HepG2 (cell line): ENCODE data around the gene TMEM198. TPM values are rescaled to one million over a fixed set of nuclear protein-coding genes. Genes with fewer than 3 reads are reported as not detected.

Experiments used
- ADNP ChIP-seq: sonication (generic); formaldehyde crosslinking; IDR thresholded peaks from 2 replicates; pipeline ENCODE4 v1.4.0; 2020; ENCODE audit warnings: missing genetic modification reagents
- ATM ChIP-seq: fragments of 450-650 bp; IDR thresholded peaks from 2 replicates; pipeline ENCODE4 v1.7.1; 2017; ENCODE audit warnings: mild to moderate bottlenecking, borderline replicate concordance
- NFE2L1 ChIP-seq: sonication (generic); formaldehyde crosslinking; IDR thresholded peaks from 2 replicates; pipeline ENCODE4 v1.4.0; 2020; ENCODE audit warnings: missing genetic modification reagents, mild to moderate bottlenecking, borderline replicate concordance
- NONO ChIP-seq, 2 experiments: fragments of 450-650 bp in 1 of 2; sonication (generic) in 1 of 2; formaldehyde crosslinking in 1 of 2; IDR thresholded peaks in 1 of 2; conservative IDR thresholded peaks in 1 of 2; 2 replicates each; pipeline versions ENCODE4 v1.6.1 to v1.8.0; 2017 to 2022; ENCODE audit warnings: mild to moderate bottlenecking in 1 of 2, missing genetic modification reagents in 1 of 2, moderate library complexity in 1 of 2
- RBFOX2 ChIP-seq: fragments of 200-400 bp; formaldehyde crosslinking; IDR thresholded peaks from 2 replicates; pipeline ENCODE4 v1.6.1; 2017; ENCODE audit warnings: low read depth, mild to moderate bottlenecking, low read length
- SETDB1 ChIP-seq: sonication (generic); formaldehyde crosslinking; IDR thresholded peaks from 2 replicates; pipeline ENCODE4 v1.5.1; 2020; ENCODE audit warnings: missing genetic modification reagents, mild to moderate bottlenecking, borderline replicate concordance
- TBP ChIP-seq: sonication (generic); formaldehyde crosslinking; IDR thresholded peaks from 2 replicates; pipeline ENCODE4 v1.5.0; 2020; ENCODE audit warnings: missing genetic modification reagents
- TCF7 ChIP-seq: sonication (generic); IDR thresholded peaks from 2 replicates; pipeline ENCODE4 v1.6.1; 2016; ENCODE audit warnings: antibody characterized with exemption, low read depth
- TCF7L2 ChIP-seq: IDR thresholded peaks from 2 replicates; pipeline ENCODE4 v1.6.1; 2011; ENCODE audit warnings: mild to moderate bottlenecking, low read depth, low read length, moderate library complexity
- ZC3H13 ChIP-seq: sonication (generic); formaldehyde crosslinking; IDR thresholded peaks from 2 replicates; pipeline ENCODE4 v1.8.1; 2023; ENCODE audit warnings: mild to moderate bottlenecking, missing genetic modification reagents, moderate library complexity
- ZFP36 ChIP-seq: fragments of 150-350 bp; IDR thresholded peaks from 2 replicates; pipeline ENCODE4 v1.6.1; 2018; ENCODE audit warnings: borderline replicate concordance, low read length, low read depth; ENCODE audit not compliant: partially characterized antibody
- ZNF230 ChIP-seq: sonication (generic); formaldehyde crosslinking; IDR thresholded peaks from 2 replicates; pipeline ENCODE4 v1.4.0; 2020; ENCODE audit warnings: mild to moderate bottlenecking, missing genetic modification reagents
- ZNF256 ChIP-seq: sonication (generic); formaldehyde crosslinking; conservative IDR thresholded peaks from 2 replicates; pipeline ENCODE4 v1.4.0; 2020; ENCODE audit warnings: missing genetic modification reagents
- ZNF570 ChIP-seq: sonication (generic); formaldehyde crosslinking; IDR thresholded peaks from 2 replicates; pipeline ENCODE4 v1.4.0; 2020; ENCODE audit warnings: mild to moderate bottlenecking, missing genetic modification reagents, borderline replicate concordance
- polyA plus RNA-seq, 8 experiments: library from polyadenylated mRNA; depleted of rRNA in 3 of 8; stranded (reverse) in 7 of 8; unstranded in 1 of 8; fragments of >200 nt; fragmentation: Illumina TruSeq in 4 of 8; extraction: Trizol in 4 of 8; gene quantifications; 2 replicates each; pipeline versions ENCODE4 v1.2.1 to v1.2.3, GENCODE V29; 2011 to 2016; ENCODE audit warnings: low read depth in 4 of 8, missing spikeins in 1 of 8, mixed read lengths in 1 of 8; ENCODE audit not compliant: insufficient read depth in 1 of 8
- total RNA-seq, 5 experiments: library from RNA; depleted of rRNA; stranded (reverse); fragments of >200 nt; fragmentation: Illumina TruSeq; extraction: Trizol; gene quantifications; 2 replicates each; pipeline ENCODE4 v1.2.3, GENCODE V29; 2016; ENCODE audit warnings: low read depth in 1 of 5
- TF ChIP-seq, protein P1 (sequence below): sonication (generic); formaldehyde crosslinking; IDR thresholded peaks from 2 replicates; pipeline ENCODE4 v1.4.0; 2020; ENCODE audit warnings: mild to moderate bottlenecking, missing genetic modification reagents
- TF ChIP-seq, protein P2 (sequence below): sonication (generic); formaldehyde crosslinking; IDR thresholded peaks from 2 replicates; pipeline ENCODE4 v1.4.0; 2020; ENCODE audit warnings: missing genetic modification reagents, mild to moderate bottlenecking, borderline replicate concordance
- TF ChIP-seq, protein P3 (sequence below): sonication (generic); formaldehyde crosslinking; IDR thresholded peaks from 2 replicates; pipeline ENCODE4 v1.4.0; 2020; ENCODE audit warnings: missing genetic modification reagents
- TF ChIP-seq, protein P4 (sequence below): sonication (generic); formaldehyde crosslinking; IDR thresholded peaks from 2 replicates; pipeline ENCODE4 v1.8.0; 2022; ENCODE audit warnings: mild to moderate bottlenecking, missing genetic modification reagents
- TF ChIP-seq, protein P5 (sequence below): IDR thresholded peaks from 2 replicates; pipeline ENCODE4 v1.6.1; 2018; ENCODE audit warnings: missing genetic modification reagents, mild to moderate bottlenecking, missing compliant biosample characterization
- TF ChIP-seq, protein P6 (sequence below): sonication (generic); formaldehyde crosslinking; IDR thresholded peaks from 2 replicates; pipeline ENCODE4 v1.9.0; 2022; ENCODE audit warnings: missing genetic modification reagents, mild to moderate bottlenecking, borderline replicate concordance

Gene TMEM198
- total and polyA plus RNA-seq, 2 of the 13 experiments (the other 11 are each of a cell fraction or from before 2014, with no cell fraction given) = 17.3 to 23.5 TPM

DNA sequence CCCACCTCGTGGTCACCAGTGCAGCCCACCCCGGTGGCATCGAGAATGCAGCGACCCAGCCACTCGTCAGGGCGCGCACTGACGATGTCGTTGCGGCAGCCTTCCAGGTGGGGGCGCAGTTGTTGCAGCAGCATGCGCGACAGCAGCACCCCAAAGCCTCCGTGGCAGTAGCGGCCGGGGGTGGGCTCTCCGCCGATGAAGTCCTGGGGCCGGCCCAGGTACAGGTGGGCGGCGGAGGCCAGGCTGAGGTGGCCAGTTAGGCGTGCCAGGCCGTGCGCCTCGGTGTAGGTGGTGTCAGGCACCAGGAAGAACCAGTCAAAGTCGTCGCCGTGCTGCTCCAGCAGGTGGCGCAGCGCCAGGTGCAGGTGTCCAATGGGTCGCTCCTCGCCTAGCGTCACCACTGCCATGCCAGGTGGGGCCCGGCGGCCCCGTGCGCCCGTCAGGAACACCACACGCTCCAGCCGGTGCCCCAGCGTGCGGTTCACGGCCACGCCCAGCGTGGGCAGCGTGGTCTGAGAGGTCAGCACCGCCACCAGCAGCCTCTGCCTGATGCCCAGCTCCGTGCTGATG is 2.1 kb upstream of the TMEM198 start (continued):
- TF ChIP-seq, protein P1, sequence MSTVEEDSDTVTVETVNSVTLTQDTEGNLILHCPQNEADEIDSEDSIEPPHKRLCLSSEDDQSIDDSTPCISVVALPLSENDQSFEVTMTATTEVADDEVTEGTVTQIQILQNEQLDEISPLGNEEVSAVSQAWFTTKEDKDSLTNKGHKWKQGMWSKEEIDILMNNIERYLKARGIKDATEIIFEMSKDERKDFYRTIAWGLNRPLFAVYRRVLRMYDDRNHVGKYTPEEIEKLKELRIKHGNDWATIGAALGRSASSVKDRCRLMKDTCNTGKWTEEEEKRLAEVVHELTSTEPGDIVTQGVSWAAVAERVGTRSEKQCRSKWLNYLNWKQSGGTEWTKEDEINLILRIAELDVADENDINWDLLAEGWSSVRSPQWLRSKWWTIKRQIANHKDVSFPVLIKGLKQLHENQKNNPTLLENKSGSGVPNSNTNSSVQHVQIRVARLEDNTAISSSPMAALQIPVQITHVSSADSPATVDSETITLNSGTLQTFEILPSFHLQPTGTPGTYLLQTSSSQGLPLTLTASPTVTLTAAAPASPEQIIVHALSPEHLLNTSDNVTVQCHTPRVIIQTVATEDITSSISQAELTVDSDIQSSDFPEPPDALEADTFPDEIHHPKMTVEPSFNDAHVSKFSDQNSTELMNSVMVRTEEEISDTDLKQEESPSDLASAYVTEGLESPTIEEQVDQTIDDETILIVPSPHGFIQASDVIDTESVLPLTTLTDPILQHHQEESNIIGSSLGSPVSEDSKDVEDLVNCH (CRISPR knock-in tag) = peak; percentile 27; the same call in 1 of the 2 replicates
- TF ChIP-seq, protein P2, sequence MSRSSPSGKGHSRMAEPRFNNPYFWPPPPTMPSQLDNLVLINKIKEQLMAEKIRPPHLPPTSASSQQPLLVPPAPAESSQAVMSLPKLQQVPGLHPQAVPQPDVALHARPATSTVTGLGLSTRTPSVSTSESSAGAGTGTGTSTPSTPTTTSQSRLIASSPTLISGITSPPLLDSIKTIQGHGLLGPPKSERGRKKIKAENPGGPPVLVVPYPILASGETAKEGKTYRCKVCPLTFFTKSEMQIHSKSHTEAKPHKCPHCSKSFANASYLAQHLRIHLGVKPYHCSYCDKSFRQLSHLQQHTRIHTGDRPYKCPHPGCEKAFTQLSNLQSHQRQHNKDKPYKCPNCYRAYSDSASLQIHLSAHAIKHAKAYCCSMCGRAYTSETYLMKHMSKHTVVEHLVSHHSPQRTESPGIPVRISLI (CRISPR knock-in tag) = peak; percentile 71; the same call in 1 of the 2 replicates
- TF ChIP-seq ZC3H13 (CRISPR knock-in tag) (peak; percentile 75), TCF7 (no peak), NFE2L1 (no peak), NONO (IDR thresholded peaks at IDR 0.05) (no peak), NONO (CRISPR knock-in tag; conservative IDR thresholded peaks at IDR 0.05) (peak; percentile 82), ZNF256 (CRISPR knock-in tag) (no peak), ADNP (CRISPR knock-in tag) (0 out of 2 replicates have a peak, but pooled peaks have one; percentile 28), TCF7L2 (no peak), TBP (no peak), ATM (no peak), ZNF570 (CRISPR knock-in tag) (no peak), ZFP36 (no peak), SETDB1 (CRISPR knock-in tag) (no peak), ZNF230 (CRISPR knock-in tag) (peak; percentile 96), RBFOX2 (peak; percentile 76)
- TF ChIP-seq, protein P3, sequence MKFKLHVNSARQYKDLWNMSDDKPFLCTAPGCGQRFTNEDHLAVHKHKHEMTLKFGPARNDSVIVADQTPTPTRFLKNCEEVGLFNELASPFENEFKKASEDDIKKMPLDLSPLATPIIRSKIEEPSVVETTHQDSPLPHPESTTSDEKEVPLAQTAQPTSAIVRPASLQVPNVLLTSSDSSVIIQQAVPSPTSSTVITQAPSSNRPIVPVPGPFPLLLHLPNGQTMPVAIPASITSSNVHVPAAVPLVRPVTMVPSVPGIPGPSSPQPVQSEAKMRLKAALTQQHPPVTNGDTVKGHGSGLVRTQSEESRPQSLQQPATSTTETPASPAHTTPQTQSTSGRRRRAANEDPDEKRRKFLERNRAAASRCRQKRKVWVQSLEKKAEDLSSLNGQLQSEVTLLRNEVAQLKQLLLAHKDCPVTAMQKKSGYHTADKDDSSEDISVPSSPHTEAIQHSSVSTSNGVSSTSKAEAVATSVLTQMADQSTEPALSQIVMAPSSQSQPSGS (CRISPR knock-in tag) = peak; percentile 78
- TF ChIP-seq, protein P4, sequence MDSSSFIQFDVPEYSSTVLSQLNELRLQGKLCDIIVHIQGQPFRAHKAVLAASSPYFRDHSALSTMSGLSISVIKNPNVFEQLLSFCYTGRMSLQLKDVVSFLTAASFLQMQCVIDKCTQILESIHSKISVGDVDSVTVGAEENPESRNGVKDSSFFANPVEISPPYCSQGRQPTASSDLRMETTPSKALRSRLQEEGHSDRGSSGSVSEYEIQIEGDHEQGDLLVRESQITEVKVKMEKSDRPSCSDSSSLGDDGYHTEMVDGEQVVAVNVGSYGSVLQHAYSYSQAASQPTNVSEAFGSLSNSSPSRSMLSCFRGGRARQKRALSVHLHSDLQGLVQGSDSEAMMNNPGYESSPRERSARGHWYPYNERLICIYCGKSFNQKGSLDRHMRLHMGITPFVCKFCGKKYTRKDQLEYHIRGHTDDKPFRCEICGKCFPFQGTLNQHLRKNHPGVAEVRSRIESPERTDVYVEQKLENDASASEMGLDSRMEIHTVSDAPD (CRISPR knock-in tag) = peak; percentile 82; the same call in 1 of the 2 replicates
- TF ChIP-seq, protein P5, sequence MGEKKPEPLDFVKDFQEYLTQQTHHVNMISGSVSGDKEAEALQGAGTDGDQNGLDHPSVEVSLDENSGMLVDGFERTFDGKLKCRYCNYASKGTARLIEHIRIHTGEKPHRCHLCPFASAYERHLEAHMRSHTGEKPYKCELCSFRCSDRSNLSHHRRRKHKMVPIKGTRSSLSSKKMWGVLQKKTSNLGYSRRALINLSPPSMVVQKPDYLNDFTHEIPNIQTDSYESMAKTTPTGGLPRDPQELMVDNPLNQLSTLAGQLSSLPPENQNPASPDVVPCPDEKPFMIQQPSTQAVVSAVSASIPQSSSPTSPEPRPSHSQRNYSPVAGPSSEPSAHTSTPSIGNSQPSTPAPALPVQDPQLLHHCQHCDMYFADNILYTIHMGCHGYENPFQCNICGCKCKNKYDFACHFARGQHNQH (CRISPR knock-in tag) = no peak; the same call in 1 of the 2 replicates
- TF ChIP-seq, protein P6, sequence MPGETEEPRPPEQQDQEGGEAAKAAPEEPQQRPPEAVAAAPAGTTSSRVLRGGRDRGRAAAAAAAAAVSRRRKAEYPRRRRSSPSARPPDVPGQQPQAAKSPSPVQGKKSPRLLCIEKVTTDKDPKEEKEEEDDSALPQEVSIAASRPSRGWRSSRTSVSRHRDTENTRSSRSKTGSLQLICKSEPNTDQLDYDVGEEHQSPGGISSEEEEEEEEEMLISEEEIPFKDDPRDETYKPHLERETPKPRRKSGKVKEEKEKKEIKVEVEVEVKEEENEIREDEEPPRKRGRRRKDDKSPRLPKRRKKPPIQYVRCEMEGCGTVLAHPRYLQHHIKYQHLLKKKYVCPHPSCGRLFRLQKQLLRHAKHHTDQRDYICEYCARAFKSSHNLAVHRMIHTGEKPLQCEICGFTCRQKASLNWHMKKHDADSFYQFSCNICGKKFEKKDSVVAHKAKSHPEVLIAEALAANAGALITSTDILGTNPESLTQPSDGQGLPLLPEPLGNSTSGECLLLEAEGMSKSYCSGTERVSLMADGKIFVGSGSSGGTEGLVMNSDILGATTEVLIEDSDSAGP = peak; percentile 94
